ENCODE measurements around the gene WFS1. TPM values are rescaled to one million over a fixed set of nuclear protein-coding genes. Genes with fewer than 3 reads are reported as not detected.

The WFS1 gene
- total and polyA plus RNA-seq, 4 donors = 11.9 to 66.1 (median 53.1) TPM

Other genes with a start within 250 kb of the WFS1 start
- under 1 TPM; 0.21 to 0.23 TPM for gene JAKMIP1, start 69.3 kb upstream of the WFS1 start, total RNA-seq
- under 1 TPM; 0.08 to 0.50 TPM for gene JAKMIP1, start 69.3 kb upstream of the WFS1 start, polyA plus RNA-seq
- gene PPP2R2C, start 202.8 kb downstream of the WFS1 start, total RNA-seq = 1 to 10 TPM in 1 of 2 donors, under 1 TPM in 1; 0.65 to 1.3 TPM
- under 1 TPM in 1 of 2 donors, not detected in 1; 0.25 TPM for gene PPP2R2C, start 202.8 kb downstream of the WFS1 start, polyA plus RNA-seq

Data from aorta (tissue), 4 donors.